ENCODE results near the gene LSAMP.

Gene LSAMP

DNA sequence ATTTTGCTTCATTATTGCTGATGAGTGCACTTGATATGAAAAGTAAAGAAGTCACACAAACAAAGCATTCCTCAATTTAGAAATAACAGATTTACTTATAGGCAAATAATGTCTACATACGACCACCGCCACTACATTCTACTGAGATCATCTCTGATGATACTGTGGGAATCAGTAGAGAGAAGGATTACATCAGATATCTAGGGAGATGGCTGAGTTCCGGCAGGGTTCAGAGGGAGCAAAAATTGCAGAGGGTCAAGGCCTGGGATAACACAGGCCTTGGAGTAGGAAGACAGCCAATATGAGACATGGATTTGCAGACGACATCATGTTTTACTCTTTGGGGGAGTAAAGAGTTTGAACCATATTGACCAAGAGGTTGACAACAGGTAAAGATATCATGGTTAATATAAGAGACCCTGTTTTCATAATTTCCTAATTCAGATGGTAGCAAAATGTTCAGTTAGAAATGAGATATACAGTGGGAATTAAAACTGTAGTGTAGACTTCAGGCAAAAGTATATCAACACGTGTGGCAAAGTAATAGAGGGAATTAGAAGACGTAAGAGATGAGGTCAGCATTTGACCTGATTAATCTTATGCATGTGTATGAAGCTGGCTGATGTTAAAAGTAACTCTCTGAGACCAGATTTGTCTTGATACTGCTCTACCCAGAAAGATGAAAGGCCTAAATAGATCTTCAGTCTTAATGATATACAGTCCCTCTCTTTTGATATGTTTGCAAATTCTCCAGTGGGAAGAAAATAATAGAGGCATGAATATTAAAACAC, 15.6 kb downstream of the LSAMP start:
- DNase-seq: no peak

DNA sequence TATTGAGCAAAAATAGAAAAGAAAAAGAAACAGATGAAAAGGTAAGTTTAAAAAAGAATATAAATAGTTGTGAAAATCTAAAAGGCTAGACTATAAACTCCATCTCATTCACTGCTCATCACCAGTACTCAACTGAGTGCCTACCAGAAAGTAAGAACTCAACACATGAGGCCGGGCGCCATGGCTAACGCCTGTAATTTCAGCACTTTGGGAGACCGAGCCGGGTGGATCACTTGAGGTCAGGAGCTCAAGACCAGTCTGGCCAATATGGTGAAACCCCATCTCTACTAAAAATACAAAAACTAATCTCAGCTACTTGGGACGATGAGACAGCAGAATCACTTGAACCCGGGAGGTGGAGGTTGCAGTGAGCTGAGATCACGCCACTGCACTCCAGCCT, 19.3 kb downstream of the LSAMP start:
- no peak for DNase-seq

GRCh38 chr3:116425126-116425525, 20.2 kb downstream of the LSAMP start:
- no peak for DNase-seq

DNA sequence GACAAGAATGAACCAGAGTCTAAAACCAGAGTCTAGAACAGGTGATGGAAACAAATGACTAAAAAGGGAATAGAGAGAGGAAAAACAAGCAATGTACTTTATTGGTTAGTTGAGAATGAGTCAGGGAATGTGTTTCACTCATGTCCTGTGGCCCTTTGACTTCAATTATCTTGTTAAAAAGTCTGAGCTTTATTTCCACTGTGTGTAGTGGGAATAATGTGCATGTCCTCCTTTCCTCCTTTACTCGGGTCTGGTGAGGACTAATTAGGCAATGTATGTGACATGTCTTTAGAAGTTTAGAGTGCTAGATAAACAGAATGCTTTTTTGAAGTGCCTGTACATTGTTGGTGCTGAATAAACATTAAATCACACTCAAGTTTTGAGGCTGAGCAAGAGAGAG, 21.3 kb downstream of the LSAMP start:
- no peak for DNase-seq

DNA sequence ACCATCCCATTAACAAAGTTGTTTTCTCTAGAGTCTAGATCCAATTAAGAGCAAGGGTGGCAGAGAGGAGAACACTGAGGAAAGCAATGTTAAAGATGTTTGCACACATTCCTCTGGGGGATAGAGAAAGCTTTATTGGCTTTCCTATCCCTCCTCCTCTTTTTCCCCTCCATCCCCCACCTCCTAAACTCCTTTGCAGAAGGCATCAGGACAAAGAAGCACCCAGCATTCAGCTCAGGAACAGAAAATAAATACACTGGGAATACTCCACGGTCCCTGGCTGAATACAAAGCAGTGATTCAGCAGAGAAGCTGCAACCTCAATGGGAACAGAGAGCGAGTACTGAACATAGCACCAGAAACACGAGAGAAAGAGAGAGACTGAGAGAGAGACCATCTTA, 21.9 kb downstream of the LSAMP start:
- DNase-seq: no peak

GRCh38 chr3:116417151-116417550, 28.1 kb downstream of the LSAMP start:
- no peak for DNase-seq

- peak in 1 of 2 experiments; percentile 8 for DNase-seq
Observed at GRCh38 chr3:116413319-116413718, 32.0 kb downstream of the LSAMP start.

- DNase-seq: no peak
Observed at GRCh38 chr3:116408473-116408872, 36.8 kb downstream of the LSAMP start.

GRCh38 chr3:116405231-116405630, 40.1 kb downstream of the LSAMP start:
- no peak for DNase-seq

DNA sequence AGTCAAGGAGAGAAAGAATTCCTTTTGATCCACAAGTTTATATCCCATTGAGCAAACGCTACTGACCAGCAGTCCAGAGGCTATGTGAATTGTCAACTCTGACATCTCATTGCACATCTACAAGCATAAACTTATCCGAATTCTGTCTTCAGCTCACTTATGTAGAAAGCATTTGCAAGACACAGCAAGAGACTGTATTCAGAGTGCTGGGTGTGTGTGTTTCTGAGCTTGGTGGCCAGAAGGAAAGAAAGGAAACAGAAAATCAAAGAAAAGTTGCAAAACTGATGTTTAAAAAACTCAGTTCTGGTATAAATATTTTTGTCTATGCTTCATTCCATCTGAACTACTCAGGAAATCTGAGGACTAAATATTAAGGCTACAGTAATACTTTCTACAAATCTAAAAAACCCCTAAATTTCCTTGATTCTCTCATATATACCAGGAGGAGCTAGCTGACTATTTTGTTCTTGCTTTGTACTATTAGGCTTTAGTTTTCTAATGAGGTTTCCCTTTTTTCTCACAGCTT, 45.5 kb downstream of the LSAMP start:
- no peak for DNase-seq

DNA sequence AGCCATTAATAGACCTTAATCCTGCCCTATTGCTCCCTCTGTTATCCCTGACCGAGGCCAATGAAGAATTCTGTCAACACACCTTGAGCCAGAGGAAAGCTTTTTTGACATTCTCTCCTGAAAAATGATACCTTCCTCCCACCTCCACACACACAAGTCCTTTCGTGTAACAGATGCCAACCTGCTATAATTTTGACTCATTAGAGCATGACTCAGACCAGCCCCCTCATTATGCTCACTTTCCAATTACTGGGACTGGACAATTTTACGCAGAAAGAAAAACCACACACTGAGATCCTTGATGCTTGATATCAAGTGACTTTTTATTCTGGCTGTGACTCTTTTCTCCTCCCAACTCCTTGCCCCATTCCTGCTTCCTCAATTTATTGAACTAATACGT, 50.9 kb downstream of the LSAMP start:
- no peak for DNase-seq

DNA sequence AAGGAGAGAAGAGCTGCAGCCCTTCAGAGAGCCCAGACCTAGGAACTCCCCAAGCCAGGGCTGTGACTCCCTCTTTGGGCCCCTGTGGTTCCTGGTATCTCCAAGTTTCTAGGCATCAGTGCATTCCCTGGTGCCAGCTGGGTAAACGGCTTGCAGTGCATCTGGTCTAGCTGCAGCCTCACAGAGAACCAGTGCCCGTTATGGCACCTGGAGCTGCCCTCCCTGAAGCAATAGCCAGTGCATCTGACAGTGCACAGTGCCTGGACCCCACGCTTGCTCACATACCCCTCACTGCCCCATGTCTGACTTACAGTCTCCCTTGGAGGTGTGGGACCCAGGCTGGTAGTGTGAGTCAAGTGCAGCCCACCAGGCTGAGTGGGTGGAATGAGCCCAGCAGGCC, 52.1 kb downstream of the LSAMP start:
- no peak for DNase-seq

DNA sequence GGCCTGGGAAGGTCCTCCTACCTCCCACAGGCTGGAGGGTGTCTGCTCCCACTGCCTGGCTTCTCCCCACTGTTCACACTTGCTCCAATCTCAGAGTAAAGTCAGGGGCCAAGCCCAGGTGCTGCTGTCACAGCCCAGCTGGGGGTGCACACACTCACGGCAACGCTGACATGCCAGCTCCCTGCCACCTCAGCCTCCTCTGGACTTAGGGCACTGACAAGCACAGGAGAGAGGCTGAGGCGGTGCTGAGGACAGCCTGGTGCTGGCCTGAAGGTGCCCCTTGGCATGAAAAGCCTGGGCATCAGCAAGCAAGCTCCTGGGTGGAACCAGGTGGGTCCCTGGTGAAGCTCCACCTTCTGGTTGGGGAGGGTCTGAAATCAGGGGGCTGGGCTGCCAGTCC, 53.0 kb downstream of the LSAMP start:
- no peak for DNase-seq

- DNase-seq: no peak
Observed at GRCh38 chr3:116391296-116392201, 53.7 kb downstream of the LSAMP start.

GRCh38 chr3:116390318-116390717, 55.0 kb downstream of the LSAMP start:
- DNase-seq: no peak

- DNase-seq: no peak
Observed at GRCh38 chr3:116388867-116389385, 56.4 kb downstream of the LSAMP start.

DNA sequence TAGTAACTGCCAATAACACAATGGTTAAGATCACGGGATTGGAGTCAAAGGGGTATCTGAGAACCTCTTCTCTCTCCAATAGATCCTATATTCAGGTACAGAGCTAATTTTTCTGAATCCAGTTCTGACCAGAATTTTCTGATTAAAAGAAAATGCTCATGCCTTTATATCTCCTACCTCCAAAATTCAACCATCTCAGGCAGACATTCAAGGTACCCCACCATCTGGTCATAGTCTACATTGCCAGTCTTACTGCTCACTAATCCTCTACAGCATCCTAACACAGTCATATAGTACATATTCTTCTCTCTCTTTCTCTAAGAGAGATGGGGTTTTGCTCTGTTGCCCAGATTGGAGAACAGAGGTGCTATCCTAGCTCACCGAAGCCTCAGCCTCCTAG, 59.1 kb downstream of the LSAMP start:
- DNase-seq: no peak

DNA sequence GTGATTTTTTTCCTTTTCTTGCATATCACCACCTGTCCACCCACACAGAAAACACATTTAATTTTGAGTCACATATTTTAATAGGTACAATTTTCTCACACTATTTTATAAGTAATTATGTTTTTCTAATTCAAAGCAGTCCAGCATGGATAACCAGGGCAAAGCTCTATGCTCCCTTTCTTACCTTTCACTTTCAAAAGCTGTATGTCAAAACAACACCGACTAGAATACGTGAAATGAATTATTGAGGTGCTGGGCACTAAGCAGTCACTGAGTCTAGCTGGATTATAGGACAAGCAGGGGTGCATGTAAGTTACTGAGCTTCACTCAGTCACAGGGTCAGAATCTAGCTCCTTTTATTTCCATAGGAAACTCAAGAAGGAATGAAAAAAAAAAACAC, 60.6 kb downstream of the LSAMP start:
- DNase-seq: no peak

DNA sequence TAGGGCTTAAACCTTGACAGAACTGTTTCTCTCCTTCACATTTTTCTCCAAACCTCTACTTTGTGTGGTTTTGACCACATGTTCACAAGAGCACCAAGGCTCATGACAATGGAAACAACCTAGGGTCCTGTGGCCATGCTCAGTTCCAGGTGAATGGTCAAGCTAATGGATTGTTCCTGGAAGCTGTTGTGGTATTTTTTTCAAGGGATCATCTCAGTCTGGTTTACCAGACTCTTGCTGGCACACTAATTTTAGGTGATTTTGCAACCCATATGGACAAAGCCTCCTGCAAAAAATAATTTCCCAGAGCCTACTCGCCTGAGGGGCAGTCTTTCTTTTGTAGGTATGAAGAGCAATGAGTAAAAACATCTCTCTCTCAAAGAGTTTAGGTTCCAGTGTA, 67.2 kb downstream of the LSAMP start:
- no peak for DNase-seq

DNA sequence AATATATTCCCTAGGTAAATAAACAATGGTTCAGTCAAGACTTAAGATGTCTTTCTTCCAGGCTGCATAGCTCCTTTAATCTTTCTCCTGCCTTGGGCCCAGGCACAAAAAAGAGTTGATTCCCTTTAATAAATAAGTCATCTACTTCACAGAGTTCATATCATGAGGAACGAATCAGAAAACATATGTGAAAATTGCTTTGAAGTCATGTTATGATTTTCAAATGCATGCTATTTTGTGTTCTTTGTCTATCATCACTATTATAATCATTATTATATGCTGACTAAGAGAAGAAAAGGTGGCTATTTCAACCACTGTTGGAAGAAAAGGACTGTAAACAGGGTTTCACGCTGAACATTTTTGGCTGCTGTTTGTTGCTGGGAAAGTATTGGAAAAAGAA, 70.4 kb downstream of the LSAMP start:
- no peak for DNase-seq

GRCh38 chr3:116367761-116368395, 77.4 kb downstream of the LSAMP start:
- DNase-seq: no peak

GRCh38 chr3:116356056-116356455, 89.2 kb downstream of the LSAMP start:
- DNase-seq: no peak

DNA sequence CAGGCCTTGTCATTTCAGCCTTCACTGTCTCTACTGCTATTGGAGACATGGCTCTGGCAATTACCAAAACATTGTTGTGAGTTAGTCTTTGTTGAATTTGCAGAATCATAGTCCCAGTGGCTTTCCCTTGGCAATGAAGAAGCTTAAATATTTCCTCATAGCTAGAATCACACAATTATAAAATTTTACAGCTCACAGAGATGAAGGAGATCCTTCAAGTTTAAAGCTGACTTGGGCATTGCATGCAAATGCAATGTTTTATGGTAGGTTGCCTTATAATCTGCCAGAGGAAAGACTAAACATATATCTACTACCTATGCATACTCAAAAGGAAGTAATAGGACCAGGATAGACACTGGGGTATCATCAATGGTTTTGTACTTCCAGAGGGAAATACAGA, 90.9 kb downstream of the LSAMP start:
- no peak for DNase-seq

Measured in Kasumi-1 (cell line).